Kidney epithelial cell (primary cell): ENCODE results near the gene OR7C2. TPM values are rescaled to one million over a fixed set of nuclear protein-coding genes. Genes with fewer than 3 reads are reported as not detected.
"Not testable (repeated sequence)": the region's sequence is repeated elsewhere in the genome, so short reads cannot be mapped to it uniquely, and the experiment has no call there.

Source experiments
- DNase-seq: peaks from one replicate; pipeline ENCODE4 v3.0.0-alpha.2; 2010; ENCODE audit warnings: low read depth
- H3K27me3 ChIP-seq: 2 replicates; pipeline ENCODE4 v1.6.0; 2011; ENCODE audit warnings: low read length; ENCODE audit not compliant: control insufficient read depth, insufficient read depth
- H3K36me3 ChIP-seq: 2 replicates; pipeline ENCODE4 v1.5.1; 2011; ENCODE audit warnings: low read length; ENCODE audit not compliant: control insufficient read depth, insufficient read depth
- H3K4me3 ChIP-seq: 2 replicates; pipeline ENCODE4 v1.5.1; 2011; ENCODE audit warnings: low read depth, mild to moderate bottlenecking, control low read depth, low read length
- total RNA-seq: library from RNA; depleted of rRNA; stranded (reverse); fragments of >200 nt; gene quantifications from 2 replicates; pipeline ENCODE4 v1.2.3, GENCODE V29; 2015
- TF ChIP-seq, protein P1 (sequence below): IDR thresholded peaks from 2 replicates; pipeline ENCODE4 v1.5.1; 2011; ENCODE audit warnings: mild to moderate bottlenecking, moderate library complexity, low read length, control low read depth, inconsistent platforms; ENCODE audit not compliant: insufficient read depth, poor library complexity, severe bottlenecking

The OR7C2 gene
- total RNA-seq, 1 donor from 2014 or later: not detected

DNA sequence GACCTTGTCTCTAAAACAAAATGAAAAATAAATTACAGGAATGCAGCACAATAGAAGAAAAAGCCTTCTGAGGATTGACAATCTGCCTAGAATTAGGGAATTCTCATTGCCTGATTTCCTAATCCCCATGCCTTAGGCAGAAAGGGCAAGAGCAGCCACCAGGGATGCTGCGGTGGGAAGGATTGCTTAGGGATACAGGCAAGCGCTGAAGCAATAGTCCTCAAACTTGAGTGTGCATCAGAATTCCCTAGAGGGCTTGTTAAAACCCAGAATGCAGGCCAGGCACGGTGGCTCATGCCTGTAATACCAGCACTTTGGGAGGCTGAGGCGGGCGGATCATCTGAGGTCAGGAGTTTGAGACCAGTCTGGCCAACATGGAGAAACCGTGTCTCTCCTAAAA lies 1.0 kb upstream of the OR7C2 start:
- no peak for DNase-seq
- Histone ChIP-seq H3K36me3 (no peaks in the 10 kb centered on the region), H3K4me3 (no peak overlapping the region), H3K27me3 (no peaks in the 10 kb centered on the region)
- TF ChIP-seq, protein P1, sequence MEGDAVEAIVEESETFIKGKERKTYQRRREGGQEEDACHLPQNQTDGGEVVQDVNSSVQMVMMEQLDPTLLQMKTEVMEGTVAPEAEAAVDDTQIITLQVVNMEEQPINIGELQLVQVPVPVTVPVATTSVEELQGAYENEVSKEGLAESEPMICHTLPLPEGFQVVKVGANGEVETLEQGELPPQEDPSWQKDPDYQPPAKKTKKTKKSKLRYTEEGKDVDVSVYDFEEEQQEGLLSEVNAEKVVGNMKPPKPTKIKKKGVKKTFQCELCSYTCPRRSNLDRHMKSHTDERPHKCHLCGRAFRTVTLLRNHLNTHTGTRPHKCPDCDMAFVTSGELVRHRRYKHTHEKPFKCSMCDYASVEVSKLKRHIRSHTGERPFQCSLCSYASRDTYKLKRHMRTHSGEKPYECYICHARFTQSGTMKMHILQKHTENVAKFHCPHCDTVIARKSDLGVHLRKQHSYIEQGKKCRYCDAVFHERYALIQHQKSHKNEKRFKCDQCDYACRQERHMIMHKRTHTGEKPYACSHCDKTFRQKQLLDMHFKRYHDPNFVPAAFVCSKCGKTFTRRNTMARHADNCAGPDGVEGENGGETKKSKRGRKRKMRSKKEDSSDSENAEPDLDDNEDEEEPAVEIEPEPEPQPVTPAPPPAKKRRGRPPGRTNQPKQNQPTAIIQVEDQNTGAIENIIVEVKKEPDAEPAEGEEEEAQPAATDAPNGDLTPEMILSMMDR: no peak

DNA sequence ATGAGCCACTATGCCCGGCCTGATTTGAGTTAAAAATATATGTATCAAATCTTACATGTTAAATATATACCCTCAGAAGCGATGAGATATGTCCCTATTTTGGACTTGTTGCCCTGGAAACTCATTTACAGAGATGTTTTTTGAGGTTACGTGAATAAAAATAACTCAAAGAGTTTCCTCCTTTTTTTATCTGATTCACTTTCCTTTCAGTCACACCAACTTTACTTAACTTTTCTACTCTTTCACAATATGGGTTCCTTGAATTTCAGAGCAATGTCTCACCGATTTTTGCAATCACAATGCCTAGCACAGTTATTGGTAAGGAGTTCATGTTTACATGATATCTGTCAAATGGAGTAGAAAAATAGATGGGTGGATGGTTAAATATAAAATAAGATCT lies 2.3 kb downstream of the OR7C2 start:
- Histone ChIP-seq H3K4me3 (no peak overlapping the region), H3K36me3 (no peaks in the 10 kb centered on the region), H3K27me3 (no peaks in the 10 kb centered on the region)
- TF ChIP-seq, protein P1: no peak
- DNase-seq: no peak

DNA sequence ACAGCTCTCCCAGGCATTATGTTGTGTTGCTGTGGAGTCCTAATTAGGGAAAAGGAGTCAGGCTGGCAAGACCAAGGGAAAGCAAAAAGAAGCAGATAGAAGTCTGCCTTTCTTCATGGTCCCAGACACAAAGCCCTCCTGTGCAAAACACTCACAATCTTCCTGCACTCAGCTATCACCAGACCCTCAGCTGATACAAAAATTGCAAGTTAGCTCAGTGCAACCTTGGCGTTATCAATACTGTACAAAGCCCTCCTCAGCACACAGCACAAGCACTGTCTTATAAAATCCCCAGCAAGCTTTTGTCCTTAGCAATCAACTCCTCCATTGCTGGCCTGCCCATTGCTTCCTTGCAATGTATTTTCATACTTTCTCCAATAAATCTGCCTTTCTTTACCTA lies 3.2 kb downstream of the OR7C2 start:
- DNase-seq: no peak
- TF ChIP-seq, protein P1: no peak
- Histone ChIP-seq H3K27me3 (no peaks in the 10 kb centered on the region), H3K36me3 (no peaks in the 10 kb centered on the region), H3K4me3 (no peak overlapping the region)

DNA sequence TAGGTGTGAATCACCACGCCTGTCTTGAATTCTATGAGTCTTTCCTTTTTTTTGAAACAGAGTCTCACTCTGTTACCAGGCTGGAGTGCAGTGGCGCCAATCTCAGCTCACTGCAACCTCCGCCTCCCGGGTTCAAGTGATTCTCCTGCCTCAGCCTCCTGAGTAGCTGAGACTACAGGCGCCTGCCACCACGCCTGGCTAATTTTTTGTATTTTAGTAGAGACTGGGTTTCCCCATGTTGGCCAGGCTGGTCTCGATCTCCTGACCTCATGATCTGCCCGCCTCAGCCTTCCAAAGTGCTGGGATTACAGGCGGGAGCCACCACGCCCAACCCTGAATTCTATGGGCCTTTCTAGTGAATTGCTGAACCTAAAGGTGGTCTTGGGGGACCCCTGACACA lies 8.1 kb downstream of the OR7C2 start:
- not testable (repeated sequence) for H3K36me3 ChIP-seq, DNase-seq

DNA sequence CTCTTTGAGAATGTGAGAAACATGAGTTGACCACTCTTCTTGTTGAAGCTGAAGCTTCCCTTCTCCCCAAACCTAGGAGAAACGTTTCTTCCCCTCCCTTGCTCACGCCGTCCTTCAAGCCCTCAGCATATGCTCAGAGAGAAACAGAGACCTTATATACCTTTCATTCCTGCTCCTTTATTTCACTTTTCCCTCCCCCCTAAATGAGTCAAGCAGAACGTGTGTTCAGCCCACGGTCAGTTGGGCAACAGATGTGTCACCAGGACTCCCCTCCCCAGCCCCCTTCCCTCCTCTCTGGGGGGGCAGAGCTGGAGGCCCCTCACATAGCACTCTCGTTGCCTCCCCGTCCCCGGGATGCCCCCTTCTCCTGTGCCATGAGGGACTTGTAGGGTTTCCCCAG lies 8.6 kb downstream of the OR7C2 start:
- Histone ChIP-seq H3K27me3 (no peaks in the 10 kb centered on the region), H3K36me3 (no peaks in the 10 kb centered on the region), H3K4me3 (no peak overlapping the region)
- no peak for DNase-seq
- TF ChIP-seq, protein P1: no peak

More for the DNA sequence above, 8.1 kb downstream of the OR7C2 start:
- not testable (repeated sequence) for H3K27me3 ChIP-seq, H3K4me3 ChIP-seq

DNA sequence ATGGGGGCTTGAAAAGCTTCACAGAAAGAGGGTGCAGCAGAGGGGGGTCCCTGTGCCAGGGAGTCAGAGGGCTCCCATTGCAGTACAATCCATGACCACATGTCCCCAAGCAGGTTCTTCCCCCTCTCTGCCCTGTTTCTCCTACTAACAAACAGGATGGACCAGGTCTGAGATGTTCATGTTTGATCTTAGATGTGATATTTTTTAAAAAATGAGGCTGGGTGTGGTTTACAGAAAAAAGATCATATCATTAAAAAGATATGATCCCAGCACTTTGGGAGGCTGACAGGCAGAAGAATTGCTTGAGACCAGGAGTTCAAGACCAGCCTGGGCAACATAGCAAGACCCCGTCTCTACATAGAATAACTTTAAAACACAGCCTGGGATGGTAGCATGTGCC lies 9.1 kb downstream of the OR7C2 start:
- no peak for DNase-seq
- TF ChIP-seq, protein P1: no peak
- Histone ChIP-seq H3K27me3 (no peaks in the 10 kb centered on the region), H3K4me3 (no peak overlapping the region), H3K36me3 (no peaks in the 10 kb centered on the region)
